Neural cell (in vitro differentiated cells): Measurements from ENCODE around the gene MS4A18.

Source experiments
- CTCF ChIP-seq: fragments of 450-650 bp; IDR thresholded peaks from 2 replicates; pipeline ENCODE4 v1.5.1; 2014; ENCODE audit warnings: antibody characterized with exemption, mild to moderate bottlenecking, moderate library complexity; ENCODE audit not compliant: poor library complexity, severe bottlenecking
- EZH2 ChIP-seq: fragments of 200-600, 300-800 bp; shearing (Covaris generic), sonication (generic); IDR thresholded peaks from 2 replicates; pipeline ENCODE4 v1.6.1; 2014; ENCODE audit warnings: antibody characterized with exemption, low read length, borderline replicate concordance, mild to moderate bottlenecking; ENCODE audit not compliant: insufficient read depth, poor library complexity, severe bottlenecking
- POLR2AphosphoS5 ChIP-seq: IDR thresholded peaks from 2 replicates; pipeline ENCODE4 v1.6.1; 2012

- TF ChIP-seq CTCF: no peak
- TF ChIP-seq EZH2: no peak
- TF ChIP-seq POLR2AphosphoS5: no peak
These were observed 32.9 kb upstream of the MS4A18 start for GRCh38 chr11:60691661-60692060.
